ENCODE results near the gene OR6M1. TPM values are rescaled to one million over a fixed set of nuclear protein-coding genes. Genes with fewer than 3 reads are reported as not detected.

Gene OR6M1, protein sequence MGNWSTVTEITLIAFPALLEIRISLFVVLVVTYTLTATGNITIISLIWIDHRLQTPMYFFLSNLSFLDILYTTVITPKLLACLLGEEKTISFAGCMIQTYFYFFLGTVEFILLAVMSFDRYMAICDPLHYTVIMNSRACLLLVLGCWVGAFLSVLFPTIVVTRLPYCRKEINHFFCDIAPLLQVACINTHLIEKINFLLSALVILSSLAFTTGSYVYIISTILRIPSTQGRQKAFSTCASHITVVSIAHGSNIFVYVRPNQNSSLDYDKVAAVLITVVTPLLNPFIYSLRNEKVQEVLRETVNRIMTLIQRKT
- total RNA-seq (2012; rRNA removed), result not detected in 2 replicates
- not detected in 2 replicates for polyA plus RNA-seq (2012; rRNA removed)
- not detected in 2 replicates for polyA plus RNA-seq (2012; cell fraction: cytosol; rRNA removed)
- polyA plus RNA-seq (2012; cell fraction: nucleus; rRNA removed; ENCODE audit: low replicate concordance), result not detected in 2 replicates
- Bru-seq, nascent RNA, result not detected
- not detected for BruChase-seq, experiment 1, labeled RNA remaining after a 6-hour chase
- BruChase-seq, experiment 2, labeled RNA remaining after a 2-hour chase, result not detected
- long read RNA-seq, result 0 reads

DNA sequence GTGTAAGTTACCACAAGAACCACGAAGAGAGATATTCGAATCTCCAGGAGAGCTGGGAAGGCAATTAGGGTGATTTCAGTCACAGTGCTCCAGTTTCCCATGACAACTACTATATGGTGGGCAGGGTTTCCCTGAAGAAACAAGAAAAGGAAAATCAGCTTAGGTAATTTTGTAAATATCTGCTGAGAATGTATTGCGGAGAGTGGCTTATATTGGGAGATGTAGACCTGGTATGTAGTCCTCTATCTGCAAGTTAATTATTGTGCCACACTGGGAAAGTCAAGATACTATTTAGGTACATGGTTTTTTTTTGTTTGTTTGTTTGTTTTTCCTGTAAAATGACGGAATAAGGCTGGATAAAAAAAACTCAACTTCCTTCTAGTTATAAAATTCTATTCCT, at the start of gene OR6M1:
OR6M1 (minus strand) TSS at position 101 of the 400 bp plus-strand sequence; CDS start at position 101, 0 bp downstream.
- Histone ChIP-seq H3K4ac (ENCODE audit: low read depth, low read length) (no peak within 1 kb of the TSS), H4K91ac (ENCODE audit: insufficient read depth, low read depth, low read length) (no peak within 1 kb of the TSS), H2AK5ac (ENCODE audit: low read depth, low read length) (no peak within 1 kb of the TSS), H3K27ac (ENCODE audit: insufficient read depth, low read length) (no peak within 1 kb of the TSS), H2AK9ac (replicated peaks; ENCODE audit: low read depth, low read length, poor library complexity) (no peak within 1 kb of the TSS), H3K4me3 (ENCODE audit: insufficient read depth, low read depth, low read length) (no peak within 1 kb of the TSS), H4K8ac (ENCODE audit: low read depth in 2 of 2, low read length in 2 of 2) (no peak within 1 kb of the TSS), H2BK15ac (ENCODE audit: low read depth, low read length) (no peak within 1 kb of the TSS), H3K9me1 (ENCODE audit: insufficient read depth, low read length) (no peaks in the 10 kb centered on the region), H3K56ac (ENCODE audit: extremely low read depth, insufficient read depth, low read length) (no peak within 1 kb of the TSS), H2BK20ac (ENCODE audit: low read depth, low read length) (no peak within 1 kb of the TSS), H3K4me1 (ENCODE audit: control insufficient read depth, insufficient read depth, low read length) (no peaks in the 10 kb centered on the region), H3K23ac (ENCODE audit: low read depth, low read length) (no peak within 1 kb of the TSS), H4K5ac (ENCODE audit: low read depth, low read length) (no peak within 1 kb of the TSS), H2BK120ac (ENCODE audit: low read depth, low read length) (no peak within 1 kb of the TSS), H3K4me2 (ENCODE audit: low read depth, low read length) (no peak within 1 kb of the TSS), H3K9ac (ENCODE audit: low read depth, low read length) (no peak within 1 kb of the TSS), H2BK5ac (ENCODE audit: low read depth, low read length, poor library complexity, severe bottlenecking) (no peak within 1 kb of the TSS), H3K27me3 (ENCODE audit: control insufficient read depth, insufficient read depth, low read length) (no peaks in the 10 kb centered on the region), H2AFZ (replicated peaks; ENCODE audit: low read length, poor library complexity) (no peak within 1 kb of the TSS), H4K20me1 (ENCODE audit: insufficient read depth, low read length) (no peaks in the 10 kb centered on the region), H3K9me3 (ENCODE audit: control insufficient read depth, insufficient read depth, low read length) (no peaks in the 10 kb centered on the region), H3K36me3 (ENCODE audit: control insufficient read depth, insufficient read depth, low read length) (no peaks in the 10 kb centered on the region), H3K14ac (replicated peaks; ENCODE audit: low read depth, low read length) (no peak within 1 kb of the TSS), H3K79me1 (ENCODE audit: low read depth in 1 of 2, low read length in 2 of 2) (no peaks in the 10 kb centered on the region), H3K18ac (ENCODE audit: low read depth, low read length) (no peak within 1 kb of the TSS)
- dilution Hi-C loops (cut with HindIII; ENCODE audit: low sequenced_read_pairs, unreplicated experiment), result no loop called here
- ChIA-PET POLR2A (ENCODE audit: unreplicated experiment) (no interaction called here), CTCF (no interaction called here)
- ATAC-seq (ENCODE audit: low read depth) (no peak), DNase-seq (no peak)
- intact Hi-C loops (cut with micrococcal nuclease), result no loop called here
- no TSS peak for BruUV-seq (replicated peaks)
- WGBS, 2 experiments (ENCODE audit: extremely low coverage in 2 of 2, insufficient read length in 1 of 2), result no CpG with 5 or more reads among the region's 4 CpGs
- in situ Hi-C loops (cut with MboI; ENCODE audit: low sequenced_read_pairs), result no loop called here
- TF ChIP-seq, protein P1, sequence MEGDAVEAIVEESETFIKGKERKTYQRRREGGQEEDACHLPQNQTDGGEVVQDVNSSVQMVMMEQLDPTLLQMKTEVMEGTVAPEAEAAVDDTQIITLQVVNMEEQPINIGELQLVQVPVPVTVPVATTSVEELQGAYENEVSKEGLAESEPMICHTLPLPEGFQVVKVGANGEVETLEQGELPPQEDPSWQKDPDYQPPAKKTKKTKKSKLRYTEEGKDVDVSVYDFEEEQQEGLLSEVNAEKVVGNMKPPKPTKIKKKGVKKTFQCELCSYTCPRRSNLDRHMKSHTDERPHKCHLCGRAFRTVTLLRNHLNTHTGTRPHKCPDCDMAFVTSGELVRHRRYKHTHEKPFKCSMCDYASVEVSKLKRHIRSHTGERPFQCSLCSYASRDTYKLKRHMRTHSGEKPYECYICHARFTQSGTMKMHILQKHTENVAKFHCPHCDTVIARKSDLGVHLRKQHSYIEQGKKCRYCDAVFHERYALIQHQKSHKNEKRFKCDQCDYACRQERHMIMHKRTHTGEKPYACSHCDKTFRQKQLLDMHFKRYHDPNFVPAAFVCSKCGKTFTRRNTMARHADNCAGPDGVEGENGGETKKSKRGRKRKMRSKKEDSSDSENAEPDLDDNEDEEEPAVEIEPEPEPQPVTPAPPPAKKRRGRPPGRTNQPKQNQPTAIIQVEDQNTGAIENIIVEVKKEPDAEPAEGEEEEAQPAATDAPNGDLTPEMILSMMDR (conservative IDR thresholded peaks at IDR 0.05; ENCODE audit: low read depth, low read length), result no peak
- TF ChIP-seq, protein P2, sequence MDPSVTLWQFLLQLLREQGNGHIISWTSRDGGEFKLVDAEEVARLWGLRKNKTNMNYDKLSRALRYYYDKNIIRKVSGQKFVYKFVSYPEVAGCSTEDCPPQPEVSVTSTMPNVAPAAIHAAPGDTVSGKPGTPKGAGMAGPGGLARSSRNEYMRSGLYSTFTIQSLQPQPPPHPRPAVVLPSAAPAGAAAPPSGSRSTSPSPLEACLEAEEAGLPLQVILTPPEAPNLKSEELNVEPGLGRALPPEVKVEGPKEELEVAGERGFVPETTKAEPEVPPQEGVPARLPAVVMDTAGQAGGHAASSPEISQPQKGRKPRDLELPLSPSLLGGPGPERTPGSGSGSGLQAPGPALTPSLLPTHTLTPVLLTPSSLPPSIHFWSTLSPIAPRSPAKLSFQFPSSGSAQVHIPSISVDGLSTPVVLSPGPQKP (IDR thresholded peaks at IDR 0.05; ENCODE audit: borderline replicate concordance, low read depth, low read length), result no peak
- TF ChIP-seq RCOR1 (IDR thresholded peaks at IDR 0.05; ENCODE audit: insufficient replicate concordance, low read length) (no peak), CHD1 (IDR thresholded peaks at IDR 0.05; ENCODE audit: low read depth, low read length) (no peak), MXI1 (IDR thresholded peaks at IDR 0.05; ENCODE audit: borderline replicate concordance, low read depth, low read length) (no peak), POLR2A (IDR thresholded peaks at IDR 0.05; ENCODE audit: low read depth, low read length) (no peak), NFE2L2 (IDR thresholded peaks at IDR 0.05; ENCODE audit: low read depth, low read length) (no peak), MAFK (IDR thresholded peaks at IDR 0.05; ENCODE audit: low read depth, low read length) (no peak), CEBPB (IDR thresholded peaks at IDR 0.05; ENCODE audit: low read depth, low read length) (no peak), RFX5 (IDR thresholded peaks at IDR 0.05; ENCODE audit: low read depth, low read length) (no peak)
- TF ChIP-seq, protein P3, sequence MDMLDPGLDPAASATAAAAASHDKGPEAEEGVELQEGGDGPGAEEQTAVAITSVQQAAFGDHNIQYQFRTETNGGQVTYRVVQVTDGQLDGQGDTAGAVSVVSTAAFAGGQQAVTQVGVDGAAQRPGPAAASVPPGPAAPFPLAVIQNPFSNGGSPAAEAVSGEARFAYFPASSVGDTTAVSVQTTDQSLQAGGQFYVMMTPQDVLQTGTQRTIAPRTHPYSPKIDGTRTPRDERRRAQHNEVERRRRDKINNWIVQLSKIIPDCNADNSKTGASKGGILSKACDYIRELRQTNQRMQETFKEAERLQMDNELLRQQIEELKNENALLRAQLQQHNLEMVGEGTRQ (IDR thresholded peaks at IDR 0.05; ENCODE audit: low read depth, low read length), result no peak
